Measurements from ENCODE around the gene EVI5.

DNA sequence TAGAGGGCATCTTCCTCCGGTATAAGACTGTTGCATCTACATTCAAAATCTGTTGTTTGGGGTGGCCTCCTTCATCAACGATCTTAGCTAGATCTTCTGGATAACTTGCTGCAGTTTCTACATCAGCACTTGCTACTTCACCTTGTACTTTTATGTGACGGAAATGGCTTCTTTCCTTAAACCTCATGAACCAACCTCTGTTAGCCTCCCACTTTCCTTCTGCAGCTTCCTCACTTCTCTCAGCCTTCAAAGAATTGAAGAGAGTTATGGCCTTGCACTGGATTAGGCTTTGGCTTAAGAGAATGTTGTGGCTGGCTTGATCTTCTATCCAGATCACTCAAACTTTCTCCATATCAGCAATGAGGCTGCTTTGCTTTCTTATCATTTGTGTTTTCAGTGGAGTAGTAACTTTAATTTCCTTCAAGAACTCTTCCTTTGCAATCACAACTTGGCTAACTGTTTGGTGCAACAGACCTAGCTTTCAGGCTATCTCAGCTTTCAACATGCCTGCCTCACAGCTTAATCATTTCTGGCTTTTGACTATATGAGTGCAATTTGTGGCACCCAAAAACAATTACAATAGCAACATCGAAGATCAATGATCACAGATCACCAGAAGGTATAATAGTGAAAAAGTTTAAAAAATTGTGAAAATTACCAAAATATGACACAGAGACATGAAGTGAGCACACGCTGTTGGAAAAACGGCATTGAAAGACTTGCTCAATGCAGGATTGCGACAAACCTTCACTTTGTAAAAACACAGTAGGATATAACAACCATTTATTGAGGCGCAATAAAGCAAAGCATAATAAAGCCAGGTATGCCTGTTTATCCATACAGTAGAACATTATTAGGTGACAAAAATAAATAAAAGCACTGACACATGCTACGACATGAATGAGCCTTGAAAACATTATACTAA lies 241.5 kb downstream of the EVI5 start:
- TF ChIP-seq, protein P1, sequence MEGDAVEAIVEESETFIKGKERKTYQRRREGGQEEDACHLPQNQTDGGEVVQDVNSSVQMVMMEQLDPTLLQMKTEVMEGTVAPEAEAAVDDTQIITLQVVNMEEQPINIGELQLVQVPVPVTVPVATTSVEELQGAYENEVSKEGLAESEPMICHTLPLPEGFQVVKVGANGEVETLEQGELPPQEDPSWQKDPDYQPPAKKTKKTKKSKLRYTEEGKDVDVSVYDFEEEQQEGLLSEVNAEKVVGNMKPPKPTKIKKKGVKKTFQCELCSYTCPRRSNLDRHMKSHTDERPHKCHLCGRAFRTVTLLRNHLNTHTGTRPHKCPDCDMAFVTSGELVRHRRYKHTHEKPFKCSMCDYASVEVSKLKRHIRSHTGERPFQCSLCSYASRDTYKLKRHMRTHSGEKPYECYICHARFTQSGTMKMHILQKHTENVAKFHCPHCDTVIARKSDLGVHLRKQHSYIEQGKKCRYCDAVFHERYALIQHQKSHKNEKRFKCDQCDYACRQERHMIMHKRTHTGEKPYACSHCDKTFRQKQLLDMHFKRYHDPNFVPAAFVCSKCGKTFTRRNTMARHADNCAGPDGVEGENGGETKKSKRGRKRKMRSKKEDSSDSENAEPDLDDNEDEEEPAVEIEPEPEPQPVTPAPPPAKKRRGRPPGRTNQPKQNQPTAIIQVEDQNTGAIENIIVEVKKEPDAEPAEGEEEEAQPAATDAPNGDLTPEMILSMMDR (conservative IDR thresholded peaks at IDR 0.05 in 1 of 2, IDR thresholded peaks at IDR 0.05 in 1 of 2; ENCODE audit: extremely low read depth in 1 of 2, insufficient read depth in 1 of 2, low read depth in 1 of 2, low read length in 2 of 2): no peak
- TF ChIP-seq EZH2 (IDR thresholded peaks at IDR 0.05; ENCODE audit: borderline replicate concordance, low read length): no peak
